Stimulated activated CD8-positive, alpha-beta memory T cell treated with anti-CD3 and anti-CD28 coated beads, Interleukin-4, amount 100 ng/mL, for 1 hour (primary cell): ENCODE results near the gene TELO2.

Experiments
- DNase-seq, 2 donors: peaks; one replicate each; pipeline ENCODE4 v3.0.0-alpha.2; 2020; ENCODE audit warnings: low read depth in 2 of 2, low spot score in 1 of 2

Gene TELO2

GRCh38 chr16:1518626-1519135 lies 25.5 kb downstream of the TELO2 start:
- no peak for DNase-seq

GRCh38 chr16:1519831-1520230 lies 26.7 kb downstream of the TELO2 start:
- no peak for DNase-seq

- DNase-seq: no peak
Measured at GRCh38 chr16:1520461-1520860, 27.3 kb downstream of the TELO2 start.

GRCh38 chr16:1523581-1524245 lies 30.6 kb downstream of the TELO2 start:
- no peak for DNase-seq

GRCh38 chr16:1524366-1524765 lies 31.2 kb downstream of the TELO2 start:
- no peak for DNase-seq

- no peak for DNase-seq
Measured at GRCh38 chr16:1525871-1526607, 32.9 kb downstream of the TELO2 start.

GRCh38 chr16:1526608-1527555 lies 33.7 kb downstream of the TELO2 start:
- no peak for DNase-seq

- no peak for DNase-seq
Measured at GRCh38 chr16:1527836-1528811, 35.0 kb downstream of the TELO2 start.

GRCh38 chr16:1528921-1529537 lies 35.9 kb downstream of the TELO2 start:
- DNase-seq: no peak

GRCh38 chr16:1530349-1530882 lies 37.3 kb downstream of the TELO2 start:
- DNase-seq: no peak

GRCh38 chr16:1530883-1531637 lies 37.9 kb downstream of the TELO2 start:
- no peak for DNase-seq

GRCh38 chr16:1531638-1531910 lies 38.4 kb downstream of the TELO2 start:
- no peak for DNase-seq

GRCh38 chr16:1532081-1532760 lies 39.1 kb downstream of the TELO2 start:
- no peak for DNase-seq

GRCh38 chr16:1532771-1533170 lies 39.6 kb downstream of the TELO2 start:
- no peak for DNase-seq

GRCh38 chr16:1533443-1533951 lies 40.3 kb downstream of the TELO2 start, which contains the start of gene TMEM204:
Gene TMEM204 (plus strand): TSS chr16:1533666. CDS start chr16:1534276, 610 bp downstream.
- DNase-seq: no peak

- DNase-seq: no peak
Measured at GRCh38 chr16:1534021-1535020, 41.2 kb downstream of the TELO2 start.
